GM19467 (cell line): Measurements from ENCODE around the gene TIMMDC1.

Experiments
- ATAC-seq: cut with Tn5 transposase; IDR thresholded peaks from one replicate; pipeline ENCODE4 v1.9.1; 2021; ENCODE audit warnings: mild to moderate bottlenecking, moderate library complexity; ENCODE audit not compliant: unreplicated experiment

The TIMMDC1 gene

GRCh38 chr3:119498186-119499011, at the start of gene TIMMDC1:
TSS of gene TIMMDC1 (plus strand) at chr3:119498547. CDS start at chr3:119498734, 187 bp downstream.
- ATAC-seq = peak; percentile 99

- no peak for ATAC-seq
These were observed 44.5 kb upstream of the TIMMDC1 start for GRCh38 chr3:119453822-119454221.

DNA sequence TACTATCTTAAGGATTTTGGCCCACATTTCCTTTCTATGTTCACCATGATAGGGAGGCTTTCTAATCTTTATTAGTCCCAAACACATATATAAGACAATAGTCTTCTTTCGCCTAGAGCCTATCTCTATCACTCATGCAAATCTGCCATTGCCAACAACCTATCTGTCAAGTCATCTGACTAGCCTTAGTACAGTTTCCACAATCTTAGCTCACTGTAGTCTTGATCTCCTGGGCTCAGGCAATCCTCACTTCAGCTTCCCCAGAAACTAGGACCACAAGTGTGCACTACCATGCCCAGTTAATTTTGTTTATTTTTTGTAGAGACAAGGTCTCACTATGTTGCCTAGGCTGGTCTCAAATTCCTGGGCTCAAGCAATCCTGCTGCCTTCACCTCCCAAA, 41.9 kb upstream of the TIMMDC1 start:
- no peak for ATAC-seq

DNA sequence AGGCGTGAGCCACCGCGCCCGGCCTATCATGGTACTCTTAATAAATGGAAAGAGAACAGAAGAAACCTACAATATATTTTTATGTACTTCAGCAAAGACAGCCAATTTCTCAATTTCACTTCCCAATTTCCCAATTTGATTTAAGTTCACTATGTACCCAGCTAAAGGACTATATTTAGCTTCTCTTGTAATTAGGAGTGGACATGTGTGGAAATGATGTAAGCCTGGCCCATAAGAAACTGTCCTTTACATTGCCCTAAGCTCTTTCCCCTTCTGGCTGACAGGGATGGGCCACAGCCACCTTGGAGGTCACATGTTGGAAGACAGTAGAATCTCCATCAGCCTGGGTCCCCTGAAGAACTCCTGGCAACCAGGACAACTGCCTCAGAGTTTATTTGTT, 41.1 kb upstream of the TIMMDC1 start:
- no peak for ATAC-seq

- peak; percentile 90 for ATAC-seq
These were observed 34.9 kb upstream of the TIMMDC1 start, which contains the start of gene TMEM39A for GRCh38 chr3:119463171-119464169. TSS of gene TMEM39A (minus strand) at chr3:119463615. CDS start at chr3:119462074, 1,541 bp downstream.

DNA sequence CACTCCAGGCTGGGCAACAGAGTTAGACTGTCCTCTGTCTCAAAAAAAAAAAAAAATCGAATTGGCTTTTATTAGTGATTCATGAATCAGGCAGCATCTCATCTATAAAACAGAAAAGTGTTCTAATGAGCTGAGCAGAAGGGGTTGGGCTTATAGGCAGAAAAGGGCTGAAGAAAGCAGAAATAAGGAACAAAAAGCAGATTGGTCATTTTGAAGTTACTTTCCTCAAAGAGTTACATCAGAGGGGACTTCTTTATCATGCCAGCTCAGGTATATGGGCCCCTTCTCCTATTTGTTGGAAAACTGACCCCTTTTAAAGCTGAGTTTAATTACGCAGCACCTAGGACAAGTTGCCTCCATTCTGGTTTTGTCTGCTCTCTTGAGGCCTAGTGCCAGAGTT, 30.3 kb upstream of the TIMMDC1 start:
- no peak for ATAC-seq

GRCh38 chr3:119469418-119470189, 28.7 kb upstream of the TIMMDC1 start:
- ATAC-seq = no peak

- no peak for ATAC-seq
These were observed 27.5 kb upstream of the TIMMDC1 start for GRCh38 chr3:119470866-119471265.

GRCh38 chr3:119481079-119481478, 17.3 kb upstream of the TIMMDC1 start:
- no peak for ATAC-seq

DNA sequence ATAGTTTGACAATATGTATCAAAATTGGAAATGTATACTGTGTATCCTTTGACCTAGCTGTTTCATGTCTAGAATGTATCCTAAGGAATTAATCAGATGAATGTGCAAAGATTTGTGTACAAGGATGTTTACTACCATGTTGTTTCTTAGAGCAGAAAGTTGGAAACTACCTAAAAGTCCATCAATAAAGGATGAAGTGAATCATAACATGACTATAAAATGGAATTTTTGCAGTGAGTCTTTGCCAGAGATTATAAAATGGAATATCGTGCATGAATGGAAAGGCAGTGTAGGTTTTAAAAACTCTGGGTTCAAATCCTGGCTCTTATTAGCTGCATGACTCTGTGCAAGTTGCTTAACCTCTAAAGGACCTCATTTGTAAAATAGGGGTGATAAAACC, 15.2 kb upstream of the TIMMDC1 start:
- ATAC-seq = no peak

- no peak for ATAC-seq
These were observed 12.8 kb upstream of the TIMMDC1 start for GRCh38 chr3:119485563-119485962.

GRCh38 chr3:119490153-119490552, 8.2 kb upstream of the TIMMDC1 start:
- no peak for ATAC-seq

DNA sequence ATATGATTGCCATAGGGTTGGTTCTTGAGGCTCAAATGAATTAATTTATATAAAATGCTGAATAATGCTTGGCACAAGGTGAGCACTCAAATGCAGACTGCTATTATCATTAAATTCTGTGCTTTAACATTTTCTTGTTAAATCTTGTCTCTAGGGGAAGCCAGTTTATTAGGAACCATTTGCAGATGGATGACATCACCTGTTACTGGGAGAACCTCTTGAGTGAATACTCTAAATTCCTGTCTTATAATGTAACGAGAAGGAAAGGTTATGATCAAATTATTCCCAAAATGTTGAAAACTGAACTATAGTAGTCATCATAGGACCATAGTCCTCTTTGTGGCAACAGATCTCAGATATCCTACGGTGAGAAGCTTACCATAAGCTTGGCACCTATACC, 6.2 kb upstream of the TIMMDC1 start:
- ATAC-seq = no peak

DNA sequence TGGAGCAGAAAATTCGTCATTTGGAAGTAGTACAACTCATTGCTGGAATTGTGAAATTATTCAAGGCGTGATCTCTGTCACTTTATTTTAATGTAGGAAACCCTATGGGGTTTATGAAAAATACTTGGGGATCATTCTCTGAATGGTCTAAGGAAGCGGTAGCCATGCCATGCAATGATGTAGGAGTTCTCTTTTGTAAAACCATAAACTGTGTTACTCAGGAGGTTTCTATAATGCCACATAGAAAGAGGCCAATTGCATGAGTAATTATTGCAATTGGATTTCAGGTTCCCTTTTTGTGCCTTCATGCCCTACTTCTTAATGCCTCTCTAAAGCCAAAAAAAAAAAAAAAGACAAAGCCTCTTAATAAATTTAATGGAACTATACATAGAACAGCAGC, 5.5 kb upstream of the TIMMDC1 start:
- ATAC-seq = no peak

DNA sequence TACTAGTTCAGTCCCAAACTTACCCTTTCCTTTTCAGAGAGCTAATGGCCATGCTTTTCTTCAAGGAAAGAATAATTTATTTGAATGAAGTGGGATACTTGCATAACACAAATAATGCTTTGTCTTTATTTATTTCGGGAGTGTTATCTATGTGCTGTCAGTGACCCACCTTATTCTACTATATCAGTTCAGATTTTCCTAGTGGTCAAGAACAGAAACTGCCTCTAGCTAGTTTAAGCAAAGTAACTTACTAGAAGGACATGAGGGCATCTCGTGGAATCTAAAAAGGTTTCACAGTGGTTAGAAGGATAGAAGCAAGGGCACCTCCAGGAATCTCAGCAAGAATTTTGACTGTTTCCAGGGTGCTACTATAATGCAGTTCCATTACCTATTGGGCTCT, 3.8 kb upstream of the TIMMDC1 start:
- ATAC-seq = no peak

DNA sequence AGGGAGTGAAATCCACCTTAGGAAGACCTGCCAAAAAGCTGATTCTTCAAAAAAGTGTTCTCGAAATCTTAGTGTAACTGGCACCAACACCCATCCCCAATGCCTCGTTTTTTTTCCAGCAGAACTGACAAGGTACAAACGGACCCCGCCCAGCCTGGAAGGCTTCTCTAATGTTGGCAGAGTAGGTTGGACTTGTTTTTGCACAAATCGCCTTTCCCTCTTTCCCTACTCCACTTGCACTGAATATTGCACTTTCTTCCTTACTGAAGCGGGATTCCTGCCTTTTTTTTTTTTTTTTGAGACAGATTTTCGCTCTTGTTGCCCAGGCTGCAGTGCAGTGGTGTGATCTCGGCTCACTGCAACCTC, 544 bp upstream of the TIMMDC1 start:
- peak; percentile 5 for ATAC-seq

DNA sequence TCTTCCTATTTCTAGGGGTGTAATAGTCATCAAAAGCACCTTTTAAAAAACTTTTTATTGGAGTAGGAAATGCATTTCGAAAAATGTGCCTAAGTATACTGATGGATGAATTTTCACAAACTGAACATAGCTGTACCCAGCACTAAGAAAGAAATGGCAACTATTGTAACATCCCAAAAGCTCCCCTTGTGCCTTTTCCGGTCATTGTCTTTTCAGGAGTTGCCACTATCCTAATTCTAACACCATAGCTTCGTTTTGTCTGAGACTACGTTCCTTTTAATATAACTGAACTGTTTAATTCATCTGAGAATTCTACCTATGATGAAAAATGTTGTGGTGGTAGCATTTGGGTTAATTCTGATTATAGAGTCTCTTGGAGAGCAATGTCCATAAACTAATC, 1.9 kb downstream of the TIMMDC1 start:
- ATAC-seq = no peak

- ATAC-seq = no peak
These were observed 2.6 kb downstream of the TIMMDC1 start for GRCh38 chr3:119500901-119501300.

GRCh38 chr3:119506631-119507030, 8.3 kb downstream of the TIMMDC1 start:
- no peak for ATAC-seq

DNA sequence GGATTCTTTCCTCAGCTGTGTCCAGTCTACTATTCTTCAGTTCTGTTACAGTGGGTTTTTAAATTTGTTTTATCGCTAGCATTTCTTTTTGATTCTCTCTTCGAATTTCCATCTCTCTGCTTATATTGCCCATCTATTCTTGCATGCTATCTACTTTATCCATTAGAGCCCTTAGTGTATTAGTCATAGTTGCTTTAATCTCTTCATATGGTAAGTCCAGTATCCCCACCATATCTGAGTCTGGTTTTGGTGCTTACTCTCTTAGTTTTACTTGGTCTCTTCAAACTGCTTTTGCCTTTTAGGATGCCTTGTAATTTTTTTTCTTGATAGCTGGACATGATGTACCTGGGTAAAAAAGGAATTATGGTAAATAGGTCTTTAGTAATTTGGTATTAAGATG, 9.1 kb downstream of the TIMMDC1 start:
- no peak for ATAC-seq
